Measurements from ENCODE around the gene WNT16.

The WNT16 gene

DNA sequence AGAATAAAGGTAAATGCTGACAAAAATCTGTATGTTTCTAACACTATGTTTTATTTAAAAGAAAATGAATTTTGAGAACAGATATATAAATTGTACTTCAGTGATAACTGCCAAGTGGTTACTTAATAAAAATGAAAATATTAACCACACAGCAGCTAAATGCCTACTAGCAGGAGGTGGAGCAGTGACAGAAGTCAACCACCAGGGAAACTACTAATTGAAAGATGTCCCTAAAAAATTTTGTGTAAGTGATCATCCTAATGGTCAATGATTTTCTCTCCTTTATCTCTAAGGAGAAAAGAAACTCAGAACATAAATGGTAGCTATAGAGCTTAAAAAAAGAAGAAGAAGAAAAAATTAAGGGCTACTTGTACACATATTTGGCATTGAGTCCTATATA is 22.9 kb downstream of the WNT16 start:
- no peak for DNase-seq

DNA sequence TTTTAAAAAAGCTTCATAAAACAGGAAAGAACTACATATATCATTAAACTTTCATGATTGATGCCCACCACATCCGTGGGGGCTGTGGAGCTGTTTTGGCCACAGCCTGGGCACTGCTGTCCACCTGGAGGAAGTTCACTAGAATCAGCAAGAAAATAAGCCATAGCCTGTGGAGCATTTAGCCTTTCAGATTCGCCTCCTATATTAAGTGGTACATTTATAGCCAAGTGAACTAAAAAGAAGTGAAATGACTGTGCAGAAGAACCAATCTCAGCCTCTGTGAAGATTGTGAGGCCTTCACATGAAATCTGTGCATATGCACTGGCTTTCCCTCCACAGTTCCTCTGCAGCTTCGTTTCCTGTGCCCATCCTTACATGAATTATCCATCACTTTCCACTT is 23.5 kb downstream of the WNT16 start:
- DNase-seq: no peak

DNA sequence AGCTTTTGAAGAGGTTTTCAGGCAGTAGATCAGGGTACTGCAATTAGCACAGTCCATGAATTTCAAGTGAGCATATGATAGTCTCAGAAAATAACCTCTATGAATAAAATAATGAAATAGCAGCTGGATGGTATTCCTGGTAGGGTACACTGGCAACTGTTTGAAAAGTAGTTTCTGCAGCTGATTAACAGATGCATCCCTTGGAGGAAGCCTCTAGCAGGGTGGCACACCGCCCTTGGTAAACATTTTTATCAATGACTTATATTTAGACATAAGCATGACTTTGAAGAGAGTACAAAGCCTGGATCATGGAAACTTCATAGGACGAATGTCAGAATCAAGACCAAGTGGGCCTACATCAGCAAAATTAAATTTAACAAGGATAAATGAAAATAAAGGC is 26.8 kb downstream of the WNT16 start:
- no peak for DNase-seq

DNA sequence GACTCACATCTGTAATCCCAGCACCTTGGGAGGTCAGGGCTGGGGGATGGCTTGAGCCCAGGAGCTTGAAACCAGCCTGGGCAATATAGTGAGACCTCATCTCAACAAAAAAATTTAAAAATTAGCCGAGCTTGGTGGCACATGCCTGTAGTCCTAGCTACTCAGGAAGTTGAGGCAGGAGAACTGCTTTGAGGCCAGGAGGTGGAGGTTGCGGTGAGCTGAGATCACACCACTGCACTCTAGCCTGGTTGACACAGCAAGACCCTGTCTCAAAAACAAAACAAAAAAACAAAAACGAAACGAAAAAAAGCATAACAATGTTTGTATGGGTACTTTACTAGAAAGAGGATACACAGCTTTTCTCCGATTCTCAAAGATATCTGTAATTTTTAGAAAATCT is 31.8 kb downstream of the WNT16 start:
- DNase-seq: no peak

- DNase-seq: peak; percentile 53
Observed at GRCh38 chr7:121366852-121367431, 38.1 kb downstream of the WNT16 start.

GRCh38 chr7:121369462-121369861 is 40.7 kb downstream of the WNT16 start:
- DNase-seq: peak; percentile 30

DNA sequence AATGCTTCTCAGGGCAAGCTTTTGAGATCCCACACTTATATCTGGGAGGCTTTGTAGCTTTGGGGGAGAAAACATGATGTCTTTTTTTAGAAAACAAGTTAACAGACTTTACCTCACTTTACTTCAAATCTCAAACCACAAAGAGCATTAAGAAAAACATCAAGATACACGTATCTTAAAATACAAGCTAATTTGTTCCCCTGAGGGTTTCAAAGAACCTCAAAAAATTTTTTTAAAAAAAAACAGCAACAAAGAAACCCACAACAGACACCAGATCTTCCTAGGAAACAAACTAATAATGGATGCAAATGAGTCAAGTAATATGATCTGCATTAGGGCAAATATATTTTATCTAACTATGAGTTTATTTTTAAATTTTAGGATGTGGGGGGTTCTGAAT is 42.6 kb downstream of the WNT16 start:
- no peak for DNase-seq

- DNase-seq: no peak
Observed at GRCh38 chr7:121371883-121372282, 43.1 kb downstream of the WNT16 start.

- no peak for DNase-seq
Observed at GRCh38 chr7:121372376-121373010, 43.7 kb downstream of the WNT16 start.

DNA sequence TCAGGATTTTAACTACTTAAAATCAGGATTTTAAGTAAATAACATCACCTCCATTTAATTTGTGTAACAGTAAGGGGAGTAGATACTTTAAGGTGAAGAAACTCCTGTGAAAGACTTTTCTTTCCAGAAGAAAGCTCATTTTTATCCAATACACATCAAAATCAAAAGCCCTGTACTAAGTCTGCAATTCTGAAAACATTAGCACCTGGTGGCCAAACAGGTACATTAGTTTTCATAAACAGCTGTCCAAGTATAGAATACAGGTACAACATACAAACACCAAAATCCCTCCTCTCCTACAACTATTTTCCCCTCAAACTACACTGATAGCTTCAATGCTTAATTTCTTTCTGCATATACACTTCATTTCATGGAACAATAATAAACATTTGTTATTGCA is 44.4 kb downstream of the WNT16 start:
- DNase-seq: no peak

DNA sequence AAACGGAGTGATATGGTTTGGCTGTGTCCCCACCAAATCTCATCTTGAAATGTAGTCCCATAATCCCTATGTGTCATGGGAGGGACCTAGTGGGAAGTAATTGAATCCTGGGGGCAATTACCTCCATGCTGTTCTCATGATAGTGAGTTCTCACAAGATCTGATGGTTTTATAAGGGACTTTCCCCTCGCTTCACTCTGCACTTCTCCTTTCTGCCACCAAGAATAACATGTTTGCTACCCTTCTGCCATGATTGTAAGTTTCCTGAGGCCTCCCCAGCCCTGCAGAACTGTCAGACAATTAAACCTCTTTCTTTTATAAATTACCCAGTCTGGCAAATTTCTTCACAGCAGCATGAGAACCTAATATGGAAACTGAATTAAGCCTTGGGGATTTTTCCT is 48.2 kb downstream of the WNT16 start:
- DNase-seq: no peak

- DNase-seq: no peak
Observed at GRCh38 chr7:121379930-121380329, 51.1 kb downstream of the WNT16 start.

DNA sequence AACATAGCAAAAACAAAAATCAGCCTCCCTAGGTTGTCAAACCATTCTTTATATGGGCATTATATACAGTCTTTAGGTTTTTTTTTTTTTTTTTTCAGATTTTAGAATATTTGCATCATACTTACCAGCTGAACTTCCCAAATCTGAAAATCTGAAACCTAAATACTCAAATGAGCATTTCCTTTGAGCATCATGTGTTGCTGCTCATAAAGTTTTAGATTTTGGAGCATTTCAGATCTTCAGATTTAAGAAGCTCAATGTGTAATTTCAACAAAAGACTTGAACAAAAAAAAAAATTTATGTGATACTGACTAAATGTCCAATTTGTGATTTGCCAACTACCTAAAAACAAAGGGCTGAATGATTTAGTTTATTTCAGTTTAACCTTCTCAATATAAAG is 53.7 kb downstream of the WNT16 start:
- no peak for DNase-seq

DNA sequence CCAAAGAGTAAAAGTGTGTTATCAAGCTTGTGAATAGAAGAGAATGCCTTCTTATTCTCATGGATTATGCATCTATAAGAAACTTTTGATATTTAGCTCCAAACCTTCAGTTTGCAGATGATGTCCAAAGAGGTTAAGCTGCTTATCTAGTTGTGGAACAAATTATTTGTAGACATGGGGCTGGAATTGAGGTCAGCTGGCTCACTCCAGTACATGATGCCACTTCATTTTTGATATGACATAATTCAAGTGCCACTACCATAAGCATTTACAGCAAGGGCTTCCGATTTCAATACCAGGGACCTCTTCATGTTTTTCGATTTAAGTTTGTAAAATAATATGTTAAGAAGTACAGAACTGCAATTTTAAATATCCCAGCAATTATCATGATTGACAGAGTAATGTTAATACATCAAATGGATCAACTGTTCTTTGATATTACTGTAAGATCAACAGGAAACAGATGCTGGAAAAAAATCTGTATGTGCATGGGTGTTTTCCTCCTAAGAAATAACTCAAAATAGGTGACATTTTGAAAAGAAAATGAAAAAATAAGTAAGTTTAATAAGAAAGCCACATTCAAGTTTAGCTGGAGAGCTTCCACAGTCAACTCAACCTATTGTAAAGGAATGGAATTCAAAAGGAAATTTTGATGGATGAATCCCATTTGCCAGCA is 54.6 kb downstream of the WNT16 start:
- no peak for DNase-seq

DNA sequence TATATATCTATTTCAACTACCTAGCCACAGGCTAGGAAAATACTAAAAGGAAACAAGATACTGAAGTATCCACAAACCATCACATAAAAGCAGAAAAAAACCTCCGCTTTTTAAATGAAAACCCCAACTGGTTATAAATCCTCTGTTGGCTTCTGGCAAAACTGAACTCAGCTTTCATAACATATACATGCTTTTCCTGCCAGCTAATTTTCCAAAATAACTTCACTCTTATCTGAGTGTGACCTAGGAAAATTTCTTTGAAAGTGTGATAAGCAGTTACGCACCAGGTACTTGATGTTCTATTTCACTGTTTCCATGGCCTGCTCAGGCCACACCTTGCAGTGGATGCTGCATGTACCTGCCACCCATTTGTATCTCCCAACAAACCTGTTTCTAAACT is 55.5 kb downstream of the WNT16 start:
- no peak for DNase-seq

DNA sequence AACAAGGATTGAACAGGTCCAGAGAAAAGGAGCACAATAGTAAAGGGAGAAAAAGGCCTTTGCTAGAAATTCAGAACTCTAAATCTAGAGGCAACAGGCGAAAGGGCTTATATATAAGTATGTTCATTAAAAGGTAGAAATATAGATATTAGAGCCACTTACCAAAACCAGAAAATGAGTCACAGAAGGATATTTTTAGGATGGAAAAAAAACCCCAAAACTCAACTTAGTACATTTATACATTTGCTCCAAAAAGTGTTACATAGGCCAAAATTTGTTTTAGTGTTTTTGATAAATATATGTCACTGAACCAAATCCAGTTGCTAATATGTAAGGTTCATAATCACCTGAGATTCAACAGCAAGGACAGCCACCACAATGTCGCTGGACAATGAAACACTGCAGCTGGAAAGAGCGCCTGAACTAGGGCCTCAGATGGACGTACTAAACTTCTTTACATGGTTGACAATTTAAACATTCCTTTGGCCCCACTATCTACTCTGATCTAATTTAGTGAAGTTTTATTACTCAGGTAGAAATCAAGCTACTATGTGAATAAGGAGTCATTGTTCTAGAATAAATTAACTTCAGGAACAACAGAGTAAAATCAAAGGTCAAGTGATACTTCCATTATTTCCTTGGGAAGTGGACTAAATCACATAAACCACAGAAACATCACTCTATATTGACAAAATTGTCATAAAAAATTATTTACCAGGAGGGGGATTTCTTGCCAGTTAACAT is 56.4 kb downstream of the WNT16 start:
- DNase-seq: no peak

DNA sequence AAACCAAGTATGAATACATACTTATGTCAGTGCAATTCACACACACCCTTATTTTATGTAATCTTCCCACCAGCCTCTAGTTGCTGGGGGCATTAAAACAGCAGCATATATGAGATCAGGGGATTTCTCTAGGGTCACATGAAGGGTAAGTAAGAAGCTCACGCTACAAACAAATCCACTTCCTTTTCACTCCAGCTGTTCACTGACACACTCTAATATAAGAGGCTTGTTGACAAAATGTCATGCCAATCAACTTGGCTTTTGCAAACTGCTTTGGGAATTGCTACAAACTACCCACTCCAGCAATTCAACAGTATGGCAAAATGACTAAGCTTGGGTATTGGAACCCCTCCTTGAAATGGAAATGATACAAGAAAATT is 57.0 kb downstream of the WNT16 start:
- DNase-seq: peak; percentile 49

GRCh38 chr7:121388950-121389349 is 60.1 kb downstream of the WNT16 start:
- no peak for DNase-seq

- DNase-seq: no peak
Observed at GRCh38 chr7:121390109-121390508, 61.3 kb downstream of the WNT16 start.

DNA sequence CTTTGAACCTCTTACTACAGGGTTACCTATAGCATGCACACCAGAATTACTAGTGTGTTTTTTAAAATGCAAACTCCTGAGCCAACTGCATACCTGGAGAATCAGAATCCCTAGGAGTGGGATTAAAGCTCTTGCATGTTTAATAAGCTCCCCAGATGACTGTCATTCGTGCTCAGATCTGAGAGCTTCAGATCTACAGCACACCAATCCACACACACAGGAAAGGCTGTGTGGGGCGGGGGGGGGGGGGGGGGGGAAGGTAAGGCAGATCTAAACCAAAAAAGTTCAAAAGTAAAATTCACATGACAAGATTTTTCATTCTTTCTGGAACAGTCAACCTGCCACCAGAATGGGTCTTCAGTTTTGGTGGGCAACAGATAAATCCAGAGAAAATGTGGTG is 61.8 kb downstream of the WNT16 start:
- no peak for DNase-seq

Data from NCI-H1105 treated with DMSO at 0.1 percent for 48 hours (cell line).